ENCODE data around the gene EPOP. TPM values are rescaled to one million over a fixed set of nuclear protein-coding genes. Genes with fewer than 3 reads are reported as not detected.

The EPOP gene
- total and polyA plus RNA-seq, 2 of the 13 experiments (the other 11 are each of a cell fraction or from before 2014, with no cell fraction given): 14.7 to 37.8 TPM

- TF ChIP-seq, protein P1, sequence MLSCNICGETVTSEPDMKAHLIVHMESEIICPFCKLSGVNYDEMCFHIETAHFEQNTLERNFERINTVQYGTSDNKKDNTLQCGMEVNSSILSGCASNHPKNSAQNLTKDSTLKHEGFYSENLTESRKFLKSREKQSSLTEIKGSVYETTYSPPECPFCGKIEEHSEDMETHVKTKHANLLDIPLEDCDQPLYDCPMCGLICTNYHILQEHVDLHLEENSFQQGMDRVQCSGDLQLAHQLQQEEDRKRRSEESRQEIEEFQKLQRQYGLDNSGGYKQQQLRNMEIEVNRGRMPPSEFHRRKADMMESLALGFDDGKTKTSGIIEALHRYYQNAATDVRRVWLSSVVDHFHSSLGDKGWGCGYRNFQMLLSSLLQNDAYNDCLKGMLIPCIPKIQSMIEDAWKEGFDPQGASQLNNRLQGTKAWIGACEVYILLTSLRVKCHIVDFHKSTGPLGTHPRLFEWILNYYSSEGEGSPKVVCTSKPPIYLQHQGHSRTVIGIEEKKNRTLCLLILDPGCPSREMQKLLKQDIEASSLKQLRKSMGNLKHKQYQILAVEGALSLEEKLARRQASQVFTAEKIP (CRISPR knock-in tag; IDR thresholded peaks at IDR 0.05; ENCODE audit: borderline replicate concordance): no peak
- no peak for TF ChIP-seq EZH2 (conservative IDR thresholded peaks at IDR 0.05; ENCODE audit: low read depth, low read length)
- no peak for TF ChIP-seq SMAD3 (CRISPR knock-in tag; IDR thresholded peaks at IDR 0.05)
- 0 out of 2 replicates have a peak, but pooled peaks have one; percentile 65 for TF ChIP-seq ZBTB3 (CRISPR knock-in tag; IDR thresholded peaks at IDR 0.05; ENCODE audit: borderline replicate concordance, low read depth)
- TF ChIP-seq, protein P2, sequence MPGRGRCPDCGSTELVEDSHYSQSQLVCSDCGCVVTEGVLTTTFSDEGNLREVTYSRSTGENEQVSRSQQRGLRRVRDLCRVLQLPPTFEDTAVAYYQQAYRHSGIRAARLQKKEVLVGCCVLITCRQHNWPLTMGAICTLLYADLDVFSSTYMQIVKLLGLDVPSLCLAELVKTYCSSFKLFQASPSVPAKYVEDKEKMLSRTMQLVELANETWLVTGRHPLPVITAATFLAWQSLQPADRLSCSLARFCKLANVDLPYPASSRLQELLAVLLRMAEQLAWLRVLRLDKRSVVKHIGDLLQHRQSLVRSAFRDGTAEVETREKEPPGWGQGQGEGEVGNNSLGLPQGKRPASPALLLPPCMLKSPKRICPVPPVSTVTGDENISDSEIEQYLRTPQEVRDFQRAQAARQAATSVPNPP (CRISPR knock-in tag; IDR thresholded peaks at IDR 0.05): no peak; the same call in 1 of the 2 replicates
- TF ChIP-seq TSC22D2 (CRISPR knock-in tag; IDR thresholded peaks at IDR 0.05; ENCODE audit: borderline replicate concordance): no peak
- peak; percentile 69 for TF ChIP-seq KLF11 (CRISPR knock-in tag; IDR thresholded peaks at IDR 0.05)
- no peak for TF ChIP-seq RNF2 (conservative IDR thresholded peaks at IDR 0.05; ENCODE audit: low read depth)
- TF ChIP-seq ZNF276 (CRISPR knock-in tag; IDR thresholded peaks at IDR 0.05; ENCODE audit: low read depth): 0 out of 2 replicates have a peak, but pooled peaks have one; percentile 77
- no peak for TF ChIP-seq ZNF232 (CRISPR knock-in tag; IDR thresholded peaks at IDR 0.05; ENCODE audit: borderline replicate concordance)
- peak; percentile 67; the same call in 1 of the 2 replicates for TF ChIP-seq TFE3 (CRISPR knock-in tag; IDR thresholded peaks at IDR 0.05)
- TF ChIP-seq, protein P3, sequence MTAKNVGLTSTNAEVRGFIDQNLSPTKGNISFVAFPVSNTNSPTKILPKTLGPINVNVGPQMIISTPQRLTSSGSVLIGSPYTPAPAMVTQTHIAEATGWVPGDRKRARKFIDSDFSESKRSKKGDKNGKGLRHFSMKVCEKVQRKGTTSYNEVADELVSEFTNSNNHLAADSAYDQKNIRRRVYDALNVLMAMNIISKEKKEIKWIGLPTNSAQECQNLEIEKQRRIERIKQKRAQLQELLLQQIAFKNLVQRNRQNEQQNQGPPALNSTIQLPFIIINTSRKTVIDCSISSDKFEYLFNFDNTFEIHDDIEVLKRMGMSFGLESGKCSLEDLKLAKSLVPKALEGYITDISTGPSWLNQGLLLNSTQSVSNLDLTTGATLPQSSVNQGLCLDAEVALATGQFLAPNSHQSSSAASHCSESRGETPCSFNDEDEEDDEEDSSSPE (CRISPR knock-in tag; IDR thresholded peaks at IDR 0.05): peak; percentile 60
- no peak for TF ChIP-seq RFX3 (CRISPR knock-in tag; IDR thresholded peaks at IDR 0.05)
- no peak for TF ChIP-seq ZNF674 (CRISPR knock-in tag; IDR thresholded peaks at IDR 0.05; ENCODE audit: low read depth)
- peak; percentile 91 for TF ChIP-seq ZFP91 (CRISPR knock-in tag; IDR thresholded peaks at IDR 0.05; ENCODE audit: borderline replicate concordance)
- TF ChIP-seq EEA1 (CRISPR knock-in tag; IDR thresholded peaks at IDR 0.05; ENCODE audit: borderline replicate concordance): 0 out of 2 replicates have a peak, but pooled peaks have one; percentile 55
- TF ChIP-seq, protein P4, sequence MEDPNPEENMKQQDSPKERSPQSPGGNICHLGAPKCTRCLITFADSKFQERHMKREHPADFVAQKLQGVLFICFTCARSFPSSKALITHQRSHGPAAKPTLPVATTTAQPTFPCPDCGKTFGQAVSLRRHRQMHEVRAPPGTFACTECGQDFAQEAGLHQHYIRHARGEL (CRISPR knock-in tag; IDR thresholded peaks at IDR 0.05): 0 out of 2 replicates have a peak, but pooled peaks have one; percentile 63
- no peak; the same call in 1 of the 2 replicates for TF ChIP-seq ZIK1 (CRISPR knock-in tag; IDR thresholded peaks at IDR 0.05; ENCODE audit: borderline replicate concordance, low read depth)
Observed at GRCh38 chr17:38656959-38657823, 17.6 kb downstream of the EPOP start (continued).
